Nasal cavity respiratory epithelium epithelial cell of viscerocranial mucosa (primary cell): ENCODE results near the gene ZNF714. TPM values are rescaled to one million over a fixed set of nuclear protein-coding genes. Genes with fewer than 3 reads are reported as not detected.

ENCODE experiments used
- total RNA-seq: library from RNA; depleted of rRNA; stranded (reverse); fragments of >200 nt; gene quantifications from 2 replicates; pipeline ENCODE4 v1.2.3, GENCODE V29; 2014

Gene ZNF714
- total RNA-seq: 5.1 and 9.8 TPM in 2 replicates

DNA sequence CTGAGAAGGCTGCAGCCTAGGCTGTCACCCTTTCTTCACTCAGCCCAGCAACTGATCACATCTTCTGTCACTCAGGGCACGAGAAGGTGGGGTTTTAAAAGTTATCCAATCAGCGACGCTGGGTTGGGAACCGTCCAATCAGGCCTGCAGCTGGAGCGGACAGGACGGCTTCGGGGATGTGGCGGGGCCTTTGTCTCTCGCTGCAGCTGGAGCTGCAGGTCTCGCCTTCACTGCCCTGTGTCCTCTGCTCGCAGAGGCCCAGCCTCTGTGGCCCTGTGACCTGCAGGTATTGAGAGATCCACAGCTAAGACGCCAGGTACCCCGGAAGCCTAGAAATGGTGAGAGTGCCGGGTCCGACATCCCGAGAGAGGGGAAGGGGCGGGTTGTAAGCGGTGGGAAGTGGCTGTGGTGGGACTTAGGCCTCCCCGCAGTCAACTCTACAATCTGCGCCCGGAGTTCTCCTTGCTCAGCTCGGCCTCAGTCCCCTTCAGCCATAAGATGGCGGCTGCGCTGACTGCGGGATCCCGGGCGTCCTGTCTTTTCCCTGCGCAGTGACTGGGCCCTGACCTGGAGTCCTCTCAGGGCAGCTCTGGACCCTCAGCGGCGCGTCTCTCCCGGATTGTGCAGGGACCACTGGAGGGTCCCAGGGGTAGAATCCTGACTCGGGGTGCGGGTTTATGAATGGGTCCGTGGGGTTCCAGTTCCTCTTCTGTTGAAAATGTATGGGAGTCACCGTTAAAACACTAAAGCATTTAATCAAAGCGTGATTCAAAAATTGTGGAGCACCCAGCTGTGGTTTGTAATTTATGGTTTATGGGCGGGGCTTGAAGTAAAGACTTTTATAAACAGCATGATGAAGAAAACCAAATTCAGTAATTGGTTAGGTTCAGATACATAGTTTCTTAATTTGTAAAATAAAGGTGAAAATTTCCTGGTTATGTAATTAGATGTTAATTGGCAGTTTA, at the start of gene ZNF714:
Gene ZNF714, plus strand, starts transcription at position 193 of the 965 bp plus-strand sequence. CDS start 16,066 bp downstream, outside the sequence.

DNA sequence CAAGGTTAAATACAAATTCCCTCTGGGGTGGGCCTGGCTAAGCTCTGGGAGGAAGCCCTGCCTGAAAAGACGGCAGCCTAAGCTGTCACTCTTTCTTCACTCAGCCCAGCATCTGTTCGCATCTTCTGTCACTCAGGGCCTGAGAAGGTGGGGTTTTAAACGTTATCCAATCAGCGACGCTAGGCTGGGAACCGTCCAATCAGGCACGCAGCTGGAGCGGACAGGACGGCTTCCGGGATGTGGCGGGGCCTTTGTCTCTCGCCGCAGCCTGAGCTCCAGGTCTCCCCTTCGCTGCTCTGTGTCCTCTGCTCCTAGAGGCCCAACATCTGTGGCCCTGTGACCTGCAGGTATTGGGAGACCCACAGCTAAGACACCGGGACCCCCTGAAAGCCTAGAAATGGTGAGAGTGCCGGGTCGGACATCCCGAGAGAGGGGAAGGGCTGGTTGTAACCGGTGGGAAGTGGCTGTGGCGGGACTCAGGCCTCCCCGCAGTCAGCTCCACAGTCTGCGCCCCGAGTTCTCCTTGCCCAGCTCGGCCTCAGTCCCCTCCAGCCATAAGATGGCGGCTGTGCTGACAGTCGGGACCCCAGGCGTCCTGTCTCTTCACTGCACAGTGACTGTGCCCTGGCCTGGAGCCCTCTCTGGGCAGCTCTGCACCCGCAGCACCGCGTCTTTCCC, 59.9 kb downstream of the ZNF714 start, which contains the start of gene ZNF431:
Gene ZNF431, plus strand, starts transcription at position 254 of the 678 bp plus-strand sequence. Its CDS starts 144 bp downstream, at position 398.

Other genes with a start within 250 kb of the ZNF714 start
- gene ZNF85, start 159.0 kb upstream of the ZNF714 start, total RNA-seq: 3.3 and 4.4 TPM in 2 replicates
- gene ZNF430, start 61.5 kb upstream of the ZNF714 start, total RNA-seq: 8.2 and 13.0 TPM in 2 replicates
- 9.2 and 16.9 TPM in 2 replicates for gene ZNF431, start 59.8 kb downstream of the ZNF714 start, total RNA-seq
- gene ZNF708, start 247.2 kb downstream of the ZNF714 start, total RNA-seq: 3.8 and 8.9 TPM in 2 replicates